ENCODE measurements around the gene MAPK6. TPM values are rescaled to one million over a fixed set of nuclear protein-coding genes. Genes with fewer than 3 reads are reported as not detected.
A peak's percentile ranks its signal among the peaks of the same experiment; 100 is the strongest.

The MAPK6 gene
- total RNA-seq, 2 donors from 2014 or later, result 80.2 to 81.6 TPM

GRCh38 chr15:52010633-52011595, 8.1 kb upstream of the MAPK6 start:
- Histone ChIP-seq H3K9ac (ENCODE audit: extremely low read depth, low read length, poor library complexity, severe bottlenecking) (no peak overlapping the region), H3K36me3 (ENCODE audit: control insufficient read depth, insufficient read depth, low read length) (no peaks in the 10 kb centered on the region), H3K4me1 (ENCODE audit: control insufficient read depth, insufficient read depth, low read length) (no peaks in the 10 kb centered on the region), H3K4me3 (ENCODE audit: low read length) (no peak overlapping the region), H3K27ac (ENCODE audit: low read depth, low read length) (no peak overlapping the region), H3K9me3 (ENCODE audit: control insufficient read depth, low read length) (no peaks in the 10 kb centered on the region), H3K27me3 (ENCODE audit: control insufficient read depth, insufficient read depth, low read length, poor library complexity, severe bottlenecking) (no peaks in the 10 kb centered on the region)
- TF ChIP-seq CTCF (conservative IDR thresholded peaks at IDR 0.05), result no peak
- no peaks in the 10 kb centered on the region for H3K27me3 Mint-ChIP-seq (ENCODE audit: insufficient read depth)
- no peak overlapping the region for H3K4me3 Mint-ChIP-seq
- peaks cover 26% of the 10 kb centered on the region for H3K4me1 Mint-ChIP-seq
- H3K27ac Mint-ChIP-seq, result no peak overlapping the region
- no peak for DNase-seq
- WGBS, 2 experiments (ENCODE audit: insufficient coverage in 1 of 2, insufficient read length in 1 of 2), result 91 to 92% methylated on average over 9 to 13 of the region's 14 CpGs
- H3K9me3 Mint-ChIP-seq, result no peaks in the 10 kb centered on the region
- no peaks in the 10 kb centered on the region for H3K36me3 Mint-ChIP-seq (ENCODE audit: low read depth)

- no peak for TF ChIP-seq CTCF (conservative IDR thresholded peaks at IDR 0.05)
- Mint-ChIP-seq H3K27me3 (ENCODE audit: insufficient read depth) (no peaks in the 10 kb centered on the region), H3K27ac (no peak overlapping the region), H3K4me3 (no peak overlapping the region), H3K4me1 (peaks cover 21% of the 10 kb centered on the region), H3K9me3 (no peaks in the 10 kb centered on the region), H3K36me3 (ENCODE audit: low read depth) (no peaks in the 10 kb centered on the region)
- Histone ChIP-seq H3K36me3 (ENCODE audit: control insufficient read depth, insufficient read depth, low read length) (no peaks in the 10 kb centered on the region), H3K27me3 (ENCODE audit: control insufficient read depth, insufficient read depth, low read length, poor library complexity, severe bottlenecking) (no peaks in the 10 kb centered on the region), H3K4me1 (ENCODE audit: control insufficient read depth, insufficient read depth, low read length) (no peaks in the 10 kb centered on the region), H3K27ac (ENCODE audit: low read depth, low read length) (peak overlapping the region; percentile 16), H3K9me3 (ENCODE audit: control insufficient read depth, low read length) (no peaks in the 10 kb centered on the region), H3K4me3 (ENCODE audit: low read length) (no peak overlapping the region), H3K9ac (ENCODE audit: extremely low read depth, low read length, poor library complexity, severe bottlenecking) (no peak overlapping the region)
- DNase-seq, result no peak
- WGBS, 2 experiments (ENCODE audit: insufficient coverage in 1 of 2, insufficient read length in 1 of 2), result 76 to 82% methylated on average over 3 of the region's 3 CpGs
These were observed 7.3 kb upstream of the MAPK6 start for GRCh38 chr15:52011711-52012144.

DNA sequence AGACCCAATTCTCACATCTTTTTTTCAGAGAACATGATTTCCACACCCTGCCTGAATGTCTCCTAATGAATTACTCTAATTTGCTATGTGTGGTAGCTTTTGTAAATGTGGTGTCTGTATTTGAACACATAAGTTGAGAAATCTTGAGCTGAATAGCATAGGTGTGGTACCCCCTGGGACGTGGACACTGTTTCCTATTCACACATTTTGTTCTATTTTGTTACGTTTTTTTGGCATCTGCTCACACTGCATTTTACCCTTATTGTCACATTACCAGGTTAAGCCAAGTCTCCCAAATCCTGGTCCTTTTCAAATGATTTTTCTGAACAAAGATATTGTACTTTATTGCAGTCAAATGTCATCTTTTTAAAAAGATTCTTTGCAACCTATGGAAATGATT, 6.8 kb upstream of the MAPK6 start:
- WGBS, 2 experiments (ENCODE audit: insufficient coverage in 1 of 2, insufficient read length in 1 of 2), result 79 to 81% methylated on average over 2 of the region's 2 CpGs
- no peak for DNase-seq
- no peaks in the 10 kb centered on the region for H3K9me3 Mint-ChIP-seq
- H3K4me3 Mint-ChIP-seq, result no peak overlapping the region
- no peak overlapping the region for H3K27ac Mint-ChIP-seq
- peaks cover 26% of the 10 kb centered on the region for H3K4me1 Mint-ChIP-seq
- no peak for TF ChIP-seq CTCF (conservative IDR thresholded peaks at IDR 0.05)
- Histone ChIP-seq H3K9ac (ENCODE audit: extremely low read depth, low read length, poor library complexity, severe bottlenecking) (no peak overlapping the region), H3K27me3 (ENCODE audit: control insufficient read depth, insufficient read depth, low read length, poor library complexity, severe bottlenecking) (no peaks in the 10 kb centered on the region), H3K4me3 (ENCODE audit: low read length) (no peak overlapping the region), H3K27ac (ENCODE audit: low read depth, low read length) (peak overlapping the region; percentile 16), H3K36me3 (ENCODE audit: control insufficient read depth, insufficient read depth, low read length) (no peaks in the 10 kb centered on the region), H3K9me3 (ENCODE audit: control insufficient read depth, low read length) (no peaks in the 10 kb centered on the region), H3K4me1 (ENCODE audit: control insufficient read depth, insufficient read depth, low read length) (no peaks in the 10 kb centered on the region)
- no peaks in the 10 kb centered on the region for H3K36me3 Mint-ChIP-seq (ENCODE audit: low read depth)
- H3K27me3 Mint-ChIP-seq (ENCODE audit: insufficient read depth), result no peaks in the 10 kb centered on the region
